K562 treated with DMSO at 1 percent for 24 hours (cell line): Measurements from ENCODE around the gene DEDD. TPM values are rescaled to one million over a fixed set of nuclear protein-coding genes. Genes with fewer than 3 reads are reported as not detected.

ENCODE experiments used
- total RNA-seq: library from RNA; unstranded; fragments of 300-600 nt; gene quantifications from 2 replicates; pipeline ENCODE4 v1.2.3, GENCODE V29; 2022; ENCODE audit warnings: low read depth; ENCODE audit not compliant: insufficient read depth

DEDD gene, protein sequence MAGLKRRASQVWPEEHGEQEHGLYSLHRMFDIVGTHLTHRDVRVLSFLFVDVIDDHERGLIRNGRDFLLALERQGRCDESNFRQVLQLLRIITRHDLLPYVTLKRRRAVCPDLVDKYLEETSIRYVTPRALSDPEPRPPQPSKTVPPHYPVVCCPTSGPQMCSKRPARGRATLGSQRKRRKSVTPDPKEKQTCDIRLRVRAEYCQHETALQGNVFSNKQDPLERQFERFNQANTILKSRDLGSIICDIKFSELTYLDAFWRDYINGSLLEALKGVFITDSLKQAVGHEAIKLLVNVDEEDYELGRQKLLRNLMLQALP
- total RNA-seq, result 37.3 and 40.2 TPM in 2 replicates

DNA sequence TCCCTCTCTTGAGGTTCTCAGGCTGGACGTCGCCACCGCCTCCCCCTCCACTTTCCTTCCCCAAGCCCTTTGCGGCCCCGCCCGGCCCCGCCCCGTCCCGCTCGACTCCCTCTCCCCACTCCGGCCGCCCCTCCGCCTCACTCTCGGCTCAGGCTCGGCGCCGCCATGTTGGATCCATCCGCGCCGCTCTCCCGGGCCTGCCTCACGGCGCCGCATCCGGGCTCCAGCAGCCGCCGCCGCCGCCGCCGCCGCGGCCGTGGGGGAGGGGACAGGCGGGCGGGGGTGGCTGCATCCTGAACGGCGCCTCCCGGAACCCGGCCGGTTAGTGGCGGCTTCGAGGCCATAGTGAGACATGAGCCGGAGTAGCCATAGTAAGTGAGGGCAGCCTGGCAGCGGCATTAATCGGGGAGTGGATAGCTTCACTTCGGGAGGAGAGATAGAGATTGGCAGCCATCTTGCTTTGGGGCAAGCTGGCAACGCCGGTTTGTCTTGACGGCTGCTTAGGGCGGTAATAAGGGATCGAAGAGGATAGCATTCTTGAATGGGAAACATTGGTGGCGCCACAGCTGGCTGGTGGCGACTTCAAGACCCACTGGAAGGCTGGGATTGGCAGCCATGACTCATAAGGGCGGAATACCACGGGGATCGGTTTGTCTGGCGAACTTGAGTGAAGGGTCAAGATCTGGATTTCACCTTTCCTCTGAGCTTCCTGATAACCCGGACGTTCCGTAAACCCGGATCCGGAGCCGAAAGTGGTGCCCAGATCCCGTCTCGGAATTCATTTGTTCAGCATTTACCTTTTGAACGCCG lies at the start of gene DEDD:
Gene DEDD, minus strand, starts transcription at position 258 of the 810 bp plus-strand sequence. CDS start 8,205 bp downstream, outside the sequence.

DNA sequence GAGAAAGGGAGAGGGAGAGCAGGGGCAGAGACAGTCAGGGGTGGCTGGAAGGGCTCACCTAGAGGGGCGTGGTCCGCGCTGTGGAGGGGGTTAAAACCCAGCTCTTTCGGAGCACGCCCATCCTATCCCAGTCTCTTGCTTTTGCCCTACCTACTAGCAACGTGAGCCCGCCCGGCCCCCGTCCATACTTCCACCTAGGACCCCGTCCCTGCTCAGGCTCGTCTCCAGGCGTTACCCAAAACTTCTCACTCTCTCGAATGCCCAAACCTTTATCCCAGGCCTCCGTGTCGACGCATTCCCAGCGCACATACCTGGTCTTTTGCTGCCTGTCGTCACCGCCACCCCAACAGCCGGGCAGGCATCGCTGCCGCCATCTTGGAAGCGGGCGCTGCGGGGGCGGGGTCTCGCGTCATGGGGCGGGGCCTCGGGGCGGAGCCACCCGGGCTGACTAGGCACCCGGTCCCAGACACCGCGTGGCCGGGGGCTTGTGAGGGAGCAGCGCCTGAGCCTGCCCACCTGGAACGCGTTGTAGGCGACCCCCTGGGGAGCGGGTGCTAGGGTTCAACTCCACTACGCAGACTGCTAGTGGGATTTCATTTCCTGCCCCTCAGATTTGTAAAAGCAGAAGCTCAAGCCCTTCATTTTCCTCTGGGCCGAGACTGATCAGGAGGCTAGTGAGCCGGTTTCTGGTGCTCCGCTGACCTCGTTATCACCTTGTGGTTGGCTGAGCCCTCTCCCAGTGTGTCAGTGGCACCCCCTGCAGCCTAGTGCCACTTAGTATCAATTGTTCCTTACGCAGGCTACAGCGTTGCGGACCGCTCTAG lies 44.9 kb upstream of the DEDD start, which contains the start of gene B4GALT3:
Gene B4GALT3, minus strand, starts transcription at position 396 of the 824 bp plus-strand sequence. CDS start 1,447 bp downstream, outside the sequence.

DNA sequence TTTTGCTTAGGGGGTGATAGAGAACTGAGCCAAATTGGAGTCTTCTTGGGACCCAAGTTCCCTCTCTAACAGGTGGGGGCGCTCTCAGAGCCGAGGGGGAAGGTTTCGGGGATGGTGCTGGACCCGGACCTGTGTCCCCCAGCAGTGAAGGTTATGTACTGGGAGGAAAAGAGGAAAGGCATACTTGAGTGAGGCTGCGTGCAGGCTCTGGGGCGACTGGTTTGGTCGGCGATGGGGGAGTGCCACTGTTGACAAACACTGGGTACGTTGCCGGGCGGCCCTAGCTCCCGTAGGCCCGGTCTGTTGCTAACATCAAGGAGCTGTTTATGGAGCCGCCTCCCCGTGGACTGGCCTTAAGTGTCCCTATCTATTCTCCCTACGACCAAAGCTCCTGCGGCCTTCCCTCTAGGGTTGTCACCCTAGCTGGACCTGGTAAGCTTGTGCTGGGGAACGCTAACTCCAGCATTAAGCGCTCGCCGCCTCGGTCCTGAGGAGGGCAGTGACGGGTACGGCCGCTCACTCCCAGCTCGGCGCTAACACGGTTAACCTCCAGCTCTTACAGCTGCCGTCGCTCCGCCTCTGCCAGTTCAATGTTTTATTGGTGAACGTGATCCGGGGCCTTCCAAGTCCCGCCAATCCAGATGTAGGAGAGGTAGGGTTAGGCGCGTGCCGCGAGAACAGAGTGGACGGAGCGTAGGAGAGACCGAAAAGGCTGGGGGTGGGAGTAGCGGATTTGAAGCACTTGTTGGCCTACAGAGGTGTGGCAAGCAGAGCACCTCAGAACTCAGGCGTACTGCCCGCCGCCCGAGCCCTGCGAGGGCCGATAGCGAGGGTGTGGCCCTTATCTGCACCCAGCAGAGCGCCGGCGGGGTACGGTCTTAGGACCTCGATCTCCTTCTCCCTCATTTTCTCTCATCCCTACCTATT lies 33.5 kb upstream of the DEDD start, which contains the start of gene PPOX:
Gene PPOX, plus strand, starts transcription at position 685 of the 927 bp plus-strand sequence. CDS start 422 bp downstream, outside the sequence.

DNA sequence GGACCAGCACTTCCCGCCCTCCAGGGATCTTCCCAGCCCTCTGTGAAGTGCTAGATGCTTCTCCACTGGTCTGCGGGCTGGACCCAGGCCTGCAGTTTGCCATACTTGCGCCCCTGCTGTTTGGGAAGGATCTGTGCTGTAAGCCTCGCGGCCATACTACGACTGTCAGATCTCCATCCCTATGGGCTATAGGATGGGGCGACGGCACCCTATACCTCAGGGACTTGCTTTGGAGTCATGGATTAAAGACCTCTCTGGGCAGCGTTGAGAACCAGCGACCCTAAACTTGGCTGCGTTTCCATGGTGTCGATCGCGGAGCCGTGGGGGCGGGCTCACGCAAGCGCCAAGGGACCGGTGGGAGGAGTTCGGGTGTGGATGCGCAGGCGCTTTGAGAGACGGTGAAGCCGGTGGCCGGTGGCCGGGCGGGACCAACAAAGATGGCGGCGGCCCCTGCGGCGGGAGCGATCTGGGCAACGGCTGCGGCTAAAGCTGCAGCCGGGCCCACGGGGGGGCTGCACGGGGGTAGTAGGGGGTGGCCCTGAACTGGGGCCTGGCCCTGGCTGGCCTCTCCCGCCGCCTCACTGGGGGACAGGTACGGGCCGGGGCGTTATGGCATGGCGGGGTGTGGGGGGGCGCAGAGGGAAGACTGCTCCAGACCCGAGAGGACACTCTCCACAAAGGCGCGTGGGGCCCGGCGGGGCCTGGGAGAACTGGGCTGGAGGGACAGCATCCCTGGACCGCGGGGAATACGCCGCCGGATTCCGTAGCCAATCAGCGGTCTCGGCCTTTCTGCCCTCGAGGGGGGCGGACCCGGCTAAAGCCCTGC lies 26.8 kb upstream of the DEDD start, which contains the start of gene USP21:
Gene USP21, plus strand, starts transcription at position 414 of the 826 bp plus-strand sequence. CDS start 1,141 bp downstream, outside the sequence.

DNA sequence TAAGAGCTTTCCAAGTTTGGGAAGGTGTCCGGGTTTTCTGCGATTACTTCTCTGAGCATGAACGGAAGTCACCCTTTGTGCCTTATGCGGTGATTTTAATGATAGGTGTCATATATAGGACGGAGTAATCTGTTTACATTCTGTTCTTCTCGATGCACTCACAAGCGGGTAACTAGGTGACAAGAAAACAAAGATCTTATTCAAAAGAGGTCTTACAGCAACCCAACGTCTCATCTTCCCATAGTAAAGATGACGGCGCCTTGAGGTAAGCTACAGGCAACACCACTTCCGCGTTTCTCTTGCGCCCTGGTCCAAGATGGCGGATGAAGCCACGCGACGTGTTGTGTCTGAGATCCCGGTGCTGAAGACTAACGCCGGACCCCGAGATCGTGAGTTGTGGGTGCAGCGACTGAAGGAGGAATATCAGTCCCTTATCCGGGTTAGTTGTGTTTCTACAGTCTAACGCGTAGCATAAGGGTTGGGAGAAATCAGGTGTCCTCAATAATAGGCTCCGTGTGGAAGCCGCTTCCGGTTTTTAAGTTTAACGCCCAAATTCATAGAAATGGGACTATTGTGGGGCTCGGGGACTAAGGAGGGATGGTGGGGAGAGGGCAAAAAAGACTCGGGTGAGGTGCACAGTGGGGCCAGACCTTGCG lies 21.3 kb upstream of the DEDD start, which contains the start of gene UFC1:
Gene UFC1, plus strand, starts transcription at position 297 of the 656 bp plus-strand sequence. Its CDS starts 20 bp downstream, at position 317.

DNA sequence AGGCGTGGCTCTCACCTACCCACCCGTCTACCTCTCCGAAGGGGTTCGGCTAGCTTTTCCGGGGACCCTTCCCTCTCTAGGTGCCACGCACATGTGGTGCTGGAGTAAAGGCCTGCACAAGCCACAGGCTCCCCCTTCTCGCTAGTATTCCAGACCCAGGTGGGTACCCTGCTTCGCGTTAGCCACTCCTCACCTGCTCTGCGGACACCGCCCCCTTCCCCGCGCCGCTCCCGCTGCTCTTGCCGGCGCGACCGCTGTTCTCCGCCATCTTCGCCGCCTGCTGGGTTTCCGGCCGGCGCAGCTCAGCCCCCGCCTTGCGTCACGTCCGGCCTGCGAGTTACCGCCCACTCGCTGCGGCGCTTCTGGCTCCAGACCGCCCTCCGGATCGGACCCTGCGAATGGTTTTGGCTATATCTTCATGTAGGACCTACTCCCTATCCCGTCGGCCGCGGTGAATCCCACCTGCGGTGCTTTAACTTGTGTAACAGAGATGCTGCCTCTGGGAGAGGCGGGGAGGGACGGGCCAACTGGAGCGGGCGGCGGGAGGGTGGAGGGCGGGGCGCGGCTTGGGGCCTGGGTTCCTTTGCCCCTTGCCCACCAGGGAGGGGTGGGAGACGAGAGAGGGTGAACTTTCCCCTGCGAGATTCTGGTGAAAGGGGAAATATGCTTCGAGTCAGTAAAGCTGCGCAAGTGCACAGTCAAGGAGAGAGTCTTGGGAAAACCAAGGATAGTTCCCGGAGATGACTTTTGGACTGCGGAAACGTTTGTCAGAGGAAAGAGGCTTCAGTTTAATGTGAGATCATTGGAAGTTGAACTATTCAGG lies 14.5 kb downstream of the DEDD start, which contains the start of the genes NIT1 and PFDN2:
Gene NIT1, plus strand, starts transcription at position 347 of the 823 bp plus-strand sequence. Its CDS starts 72 bp downstream, at position 419.
Gene PFDN2, minus strand, starts transcription at position 279 of the 823 bp plus-strand sequence. Its CDS starts 11 bp downstream, at position 268.

DNA sequence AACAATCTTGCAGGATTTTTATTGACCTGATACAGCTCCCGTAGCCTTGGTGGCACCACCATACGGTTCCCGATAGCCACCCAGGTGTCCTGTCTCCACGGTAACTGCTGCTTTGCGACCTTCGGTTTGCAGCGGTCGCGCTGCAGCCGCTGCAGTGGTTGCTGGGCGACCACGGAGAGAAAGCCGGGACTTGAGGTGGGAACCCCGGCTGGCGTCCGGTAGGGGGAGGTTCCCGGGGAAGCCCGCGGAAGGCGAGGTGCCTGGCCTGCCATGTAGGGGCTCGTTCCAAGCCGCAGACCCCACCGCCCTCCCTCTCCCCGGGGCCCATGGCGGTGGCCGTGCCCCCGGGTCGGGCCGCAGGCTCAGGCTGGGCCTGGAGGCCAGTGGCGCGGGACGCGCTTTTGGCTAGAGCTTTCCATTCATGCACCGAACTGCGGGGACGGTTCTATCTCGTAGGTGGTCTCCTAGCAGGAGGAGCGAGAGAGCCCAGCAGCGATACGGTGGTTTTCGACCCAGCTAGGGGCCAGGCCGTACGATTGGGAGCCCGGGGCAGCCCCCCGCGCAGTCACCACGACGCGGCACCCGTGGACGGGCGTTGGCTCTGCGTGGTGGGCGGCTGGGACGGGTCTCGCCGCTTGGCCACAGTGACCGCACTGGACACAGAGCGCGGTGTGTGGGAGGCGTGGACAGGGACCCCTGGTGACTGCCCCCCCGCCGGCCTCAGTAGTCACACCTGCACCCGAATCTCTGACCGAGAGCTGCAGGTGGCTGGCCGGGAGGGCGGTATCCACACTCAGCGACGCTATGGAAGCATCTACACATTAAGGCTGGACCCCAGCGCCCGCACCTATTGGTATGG lies 34.0 kb downstream of the DEDD start, which contains the start of gene KLHDC9:
Gene KLHDC9, plus strand, starts transcription at position 152 of the 859 bp plus-strand sequence. Its CDS starts 175 bp downstream, at position 327.

DNA sequence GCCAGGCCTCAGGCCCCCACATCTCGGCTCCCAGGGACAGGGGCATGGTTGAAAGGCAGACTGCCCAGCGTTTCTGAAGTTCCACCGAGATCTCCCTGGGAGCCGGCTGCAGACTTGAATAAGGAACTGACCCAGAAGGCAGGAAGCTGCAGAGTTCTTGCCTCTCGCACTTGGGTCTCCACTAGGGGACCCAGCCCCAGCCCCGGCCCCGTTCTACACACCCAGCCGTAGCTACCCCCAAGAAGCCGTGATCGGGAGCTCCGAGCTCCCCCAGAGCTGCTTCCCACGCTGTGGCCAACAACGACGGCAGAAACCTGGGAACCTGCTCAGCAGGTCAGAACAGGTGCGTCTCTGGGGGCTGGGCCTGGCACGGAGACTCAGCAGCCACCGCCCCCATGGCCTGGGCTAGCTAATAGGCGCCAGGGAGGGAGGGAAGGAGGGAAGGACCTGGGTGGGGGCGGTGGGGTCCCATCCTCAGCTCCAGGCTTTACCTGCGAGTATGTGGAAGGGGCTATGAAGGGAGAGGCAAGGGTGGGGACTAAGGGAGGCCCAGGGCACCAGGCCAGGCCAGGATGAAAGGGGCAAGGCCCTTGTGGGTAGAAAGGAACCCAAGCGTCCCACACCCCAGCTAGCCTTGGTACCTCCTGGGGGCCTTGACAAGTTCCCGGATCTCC lies 43.1 kb downstream of the DEDD start, which contains the start of gene NECTIN4:
Gene NECTIN4, minus strand, starts transcription at position 308 of the 674 bp plus-strand sequence. Its CDS starts 262 bp downstream, at position 46.

Other genes with a start within 250 kb of the DEDD start
- not detected in 2 replicates for gene ITLN1, start 247.5 kb downstream of the DEDD start, total RNA-seq
- gene ITLN2, start 177.9 kb downstream of the DEDD start, total RNA-seq, result not detected in 2 replicates
- gene F11R, start 111.5 kb downstream of the DEDD start, total RNA-seq, result 44.7 and 49.1 TPM in 2 replicates
- not detected in 2 replicates for gene TSTD1, start 93.7 kb downstream of the DEDD start, total RNA-seq
- 61.4 and 67.8 TPM in 2 replicates for gene USF1, start 86.7 kb downstream of the DEDD start, total RNA-seq
- 0.14 and 0.21 TPM in 2 replicates for gene ARHGAP30, start 62.8 kb downstream of the DEDD start, total RNA-seq
- not detected in 2 replicates for gene NECTIN4, start 43.1 kb downstream of the DEDD start, total RNA-seq
- gene KLHDC9, start 34.3 kb downstream of the DEDD start, total RNA-seq, result not detected in 2 replicates
- 154 and 160 TPM in 2 replicates for gene PFDN2, start 14.6 kb downstream of the DEDD start, total RNA-seq
- 44.0 and 47.1 TPM in 2 replicates for gene NIT1, start 14.6 kb downstream of the DEDD start, total RNA-seq
- gene UFC1, start 21.3 kb upstream of the DEDD start, total RNA-seq, result 79.8 and 89.5 TPM in 2 replicates
- gene USP21, start 26.8 kb upstream of the DEDD start, total RNA-seq, result 19.6 and 23.4 TPM in 2 replicates
- gene PPOX, start 33.8 kb upstream of the DEDD start, total RNA-seq, result 43.4 and 44.1 TPM in 2 replicates
- 77.4 and 78.2 TPM in 2 replicates for gene B4GALT3, start 44.8 kb upstream of the DEDD start, total RNA-seq
- gene ADAMTS4, start 66.4 kb upstream of the DEDD start, total RNA-seq, result 1.3 and 2.1 TPM in 2 replicates
- gene NDUFS2, start 69.7 kb upstream of the DEDD start, total RNA-seq, result 86.9 and 97.5 TPM in 2 replicates
- gene FCER1G, start 82.6 kb upstream of the DEDD start, total RNA-seq, result 2.4 TPM in 1 of 2 replicates, not detected in the other
- not detected in 2 replicates for gene APOA2, start 91.0 kb upstream of the DEDD start, total RNA-seq
- 18.4 and 18.8 TPM in 2 replicates for gene TOMM40L, start 93.4 kb upstream of the DEDD start, total RNA-seq
- 0.82 and 0.86 TPM in 2 replicates for gene NR1I3, start 105.5 kb upstream of the DEDD start, total RNA-seq
- gene PCP4L1, start 126.1 kb upstream of the DEDD start, total RNA-seq, result not detected in 2 replicates
- gene MPZ, start 177.3 kb upstream of the DEDD start, total RNA-seq, result 6.4 and 6.8 TPM in 2 replicates
- 132 and 172 TPM in 2 replicates for gene SDHC, start 181.7 kb upstream of the DEDD start, total RNA-seq
- not detected in 2 replicates for gene CFAP126, start 235.2 kb upstream of the DEDD start, total RNA-seq